ENCODE results near the gene PSMA7.

The PSMA7 gene

DNA sequence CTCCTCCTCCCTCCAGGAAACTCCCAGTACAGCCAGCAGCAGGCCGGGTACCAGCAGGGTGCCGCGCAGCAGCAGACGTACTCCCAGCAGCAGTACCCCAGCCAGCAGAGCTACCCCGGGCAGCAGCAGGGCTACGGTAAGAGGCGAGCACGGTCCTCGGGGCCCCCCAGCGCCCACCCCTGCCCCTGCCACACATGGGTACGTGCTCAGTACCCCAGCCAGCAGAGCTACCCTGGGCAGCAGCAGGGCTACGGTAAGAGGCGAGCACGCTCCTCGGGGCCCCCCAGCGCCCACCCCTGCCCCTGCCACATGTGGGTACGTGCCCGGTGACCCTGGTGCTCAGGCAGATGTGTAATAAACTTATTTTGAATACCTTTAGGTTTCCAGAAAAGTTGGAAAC lies 29.5 kb upstream of the PSMA7 start:
- no peak for DNase-seq (ENCODE audit: low read depth in 1 of 2, low spot score in 1 of 2)

DNA sequence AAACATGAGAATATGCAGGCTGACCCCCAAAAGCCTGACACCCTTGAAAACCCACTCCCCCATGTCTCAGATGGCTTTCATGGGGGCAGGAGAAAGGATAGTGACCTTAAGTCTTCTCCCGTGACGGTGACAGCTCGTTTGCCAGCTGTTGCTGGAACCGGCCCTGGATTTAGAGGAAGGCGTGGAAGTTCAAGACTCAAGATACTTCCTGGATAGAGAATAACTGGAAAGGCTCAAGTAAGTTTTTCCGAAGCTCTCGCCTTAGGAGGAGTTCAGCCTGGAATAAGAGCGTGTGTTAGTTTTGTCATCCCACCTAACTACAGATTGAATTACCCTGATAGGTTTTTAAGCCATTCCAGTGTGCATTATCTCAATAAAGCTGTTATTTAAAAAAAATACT lies 28.1 kb upstream of the PSMA7 start:
- no peak for DNase-seq (ENCODE audit: low read depth in 1 of 2, low spot score in 1 of 2)

DNA sequence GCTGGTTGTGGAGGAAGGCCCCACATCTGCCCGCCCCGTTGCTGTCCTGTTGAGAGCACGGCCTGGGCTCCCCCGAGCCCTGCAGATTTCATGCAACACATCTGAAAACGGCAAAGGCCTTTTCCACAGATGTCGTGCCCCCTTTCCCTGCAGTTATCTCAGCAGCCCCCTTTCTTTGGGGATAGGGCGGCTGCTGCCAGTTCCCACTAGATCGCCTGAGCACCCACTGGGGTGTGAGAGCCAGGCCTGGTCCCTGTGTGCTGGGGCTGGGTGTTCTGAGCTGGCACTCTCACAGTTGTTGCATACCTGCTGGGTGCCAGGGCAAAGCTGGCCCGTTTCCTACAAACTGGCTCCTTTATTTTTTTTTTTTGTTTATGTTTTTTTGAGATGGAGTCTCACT lies 27.3 kb upstream of the PSMA7 start:
- DNase-seq (ENCODE audit: low read depth in 1 of 2, low spot score in 1 of 2): no peak

DNA sequence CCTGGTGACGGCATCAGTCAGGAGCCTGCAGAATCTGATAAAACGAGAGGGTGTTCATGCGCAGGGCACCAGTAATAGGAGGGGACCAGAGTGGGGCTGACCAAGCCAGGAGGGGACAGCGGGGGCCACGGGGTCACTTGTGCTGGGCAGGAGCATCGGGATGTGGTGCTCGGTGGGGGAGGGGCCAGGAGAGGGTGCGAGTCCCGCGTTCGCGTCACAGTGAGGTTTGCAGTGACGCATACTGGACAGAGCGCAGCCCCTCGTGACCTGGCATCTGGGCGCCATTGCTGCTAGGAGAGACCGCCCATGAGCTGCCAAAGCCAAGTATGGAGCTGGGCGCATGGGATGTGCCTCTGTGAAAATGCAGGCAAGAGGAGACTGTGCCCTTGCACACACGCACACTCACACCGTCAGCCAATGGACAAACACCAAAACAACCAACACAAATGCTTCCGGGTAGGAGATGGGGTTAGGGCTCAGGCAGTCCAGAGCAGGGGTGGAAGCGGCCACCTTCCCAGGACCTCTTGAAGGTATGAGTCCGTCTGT lies 25.8 kb upstream of the PSMA7 start:
- DNase-seq (ENCODE audit: low read depth in 1 of 2, low spot score in 1 of 2): no peak

DNA sequence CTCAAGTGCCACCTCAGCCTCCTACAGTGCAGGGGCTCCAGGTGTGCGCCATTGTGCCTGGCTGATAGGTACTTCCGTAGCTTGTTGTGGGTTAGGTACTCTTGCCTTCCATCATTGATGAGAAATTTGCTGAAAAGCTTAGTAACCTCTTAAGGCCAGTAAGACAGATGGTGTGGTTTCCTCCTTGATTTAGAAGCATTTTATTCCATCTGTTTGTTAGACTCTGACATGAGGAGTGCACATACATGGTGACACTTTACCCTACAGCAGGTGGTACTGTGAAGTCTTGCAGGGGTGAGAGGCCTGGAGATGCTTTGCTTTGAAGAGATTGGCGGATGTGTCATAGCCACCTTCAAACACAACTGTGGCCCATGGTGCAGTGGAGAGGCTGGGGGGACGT lies 24.9 kb upstream of the PSMA7 start:
- no peak for DNase-seq (ENCODE audit: low read depth in 1 of 2, low spot score in 1 of 2)

DNA sequence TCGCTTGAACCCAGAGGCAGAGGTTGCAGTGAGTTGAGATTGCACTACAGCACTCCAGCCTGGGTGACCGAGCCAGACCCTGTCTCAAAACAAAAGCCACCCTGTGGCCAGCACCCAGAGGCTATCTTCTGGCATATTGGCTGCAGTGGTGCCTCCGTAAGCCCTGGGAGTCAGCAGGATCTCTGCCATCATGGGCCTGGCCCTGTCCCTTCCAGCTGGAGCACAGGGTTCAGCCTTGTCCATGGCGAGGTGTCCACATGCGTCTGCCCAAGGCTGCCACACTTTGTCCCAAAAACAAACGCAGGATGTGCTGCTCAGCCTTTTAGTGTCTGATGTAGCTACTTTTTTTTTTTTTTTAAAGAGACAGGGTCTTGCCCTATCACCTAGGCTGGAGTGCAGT lies 24.3 kb upstream of the PSMA7 start:
- DNase-seq (ENCODE audit: low read depth in 1 of 2, low spot score in 1 of 2): no peak

DNA sequence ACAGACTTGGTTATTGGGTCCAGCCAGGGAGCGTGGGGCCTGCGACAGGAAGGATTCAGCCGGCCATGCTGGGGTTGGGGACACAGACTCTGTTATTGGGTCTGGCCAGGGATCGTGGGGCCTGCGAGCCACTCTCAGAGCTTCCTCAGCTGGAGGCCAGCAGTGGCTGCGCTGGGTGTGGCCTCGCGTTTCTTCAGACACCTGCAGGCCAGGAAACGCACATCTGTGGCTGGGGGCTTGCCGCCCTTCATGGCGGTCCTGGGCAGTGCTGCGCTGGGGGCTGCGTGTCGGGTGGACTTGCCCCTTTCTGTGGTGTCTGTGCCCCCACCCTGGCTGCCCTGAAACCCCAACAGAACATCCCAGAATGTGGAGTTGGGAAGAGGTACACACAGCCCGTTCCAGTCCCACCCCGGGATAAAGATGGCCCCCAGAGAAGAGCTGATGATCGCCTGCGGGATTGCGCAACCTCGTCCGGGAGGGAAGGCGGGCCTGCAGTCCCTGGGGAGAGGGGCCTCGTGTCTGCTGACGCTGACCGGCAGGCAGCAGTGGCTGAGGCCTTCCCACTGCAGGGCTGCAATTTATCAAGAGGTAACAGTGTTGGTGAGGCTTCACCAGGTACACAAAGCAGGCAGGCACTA lies 22.7 kb upstream of the PSMA7 start:
- DNase-seq (ENCODE audit: low read depth in 1 of 2, low spot score in 1 of 2): no peak

DNA sequence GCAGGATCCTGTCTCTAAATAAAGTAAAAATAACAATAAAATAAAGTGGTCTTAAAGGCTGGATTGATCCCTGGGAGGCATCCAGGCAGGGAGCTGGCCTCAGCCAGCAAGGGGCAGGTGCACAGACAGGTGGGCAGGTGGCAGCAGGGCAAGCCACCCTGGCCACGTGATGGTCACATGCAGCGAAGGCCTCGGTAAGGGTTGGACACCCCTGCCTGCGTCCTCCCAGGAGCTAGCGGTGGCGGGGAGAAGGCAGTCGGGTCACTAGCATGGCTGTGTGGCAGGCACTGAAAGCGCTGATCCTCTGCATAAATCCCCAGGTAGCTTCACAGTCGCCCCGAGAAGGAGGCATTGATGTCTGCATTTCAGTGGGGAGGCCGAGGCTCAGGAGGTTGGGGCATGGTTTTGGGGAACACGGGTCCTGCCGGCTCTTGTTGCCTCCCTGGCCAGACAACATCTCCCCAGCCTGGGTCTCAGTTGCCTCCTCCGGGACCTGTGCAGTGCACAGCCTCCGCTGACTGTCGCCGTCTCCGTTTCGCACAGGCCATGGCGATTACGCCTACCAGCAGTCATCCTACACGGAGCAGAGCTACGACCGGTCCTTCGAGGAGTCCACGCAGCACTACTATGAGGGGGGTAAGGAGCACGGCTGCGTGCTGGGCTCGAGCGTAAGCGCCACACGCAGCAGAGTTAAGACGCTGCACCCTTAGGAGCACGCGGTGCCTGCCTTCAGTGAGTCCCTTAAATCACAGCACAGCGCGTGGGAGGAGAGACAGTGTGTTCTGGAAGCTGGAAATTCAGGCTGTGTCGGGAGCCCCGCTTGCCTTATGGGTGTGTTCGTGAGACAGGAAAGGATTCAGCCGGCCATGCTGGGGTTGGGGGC lies 21.9 kb upstream of the PSMA7 start:
- DNase-seq (ENCODE audit: low read depth in 1 of 2, low spot score in 1 of 2): no peak

DNA sequence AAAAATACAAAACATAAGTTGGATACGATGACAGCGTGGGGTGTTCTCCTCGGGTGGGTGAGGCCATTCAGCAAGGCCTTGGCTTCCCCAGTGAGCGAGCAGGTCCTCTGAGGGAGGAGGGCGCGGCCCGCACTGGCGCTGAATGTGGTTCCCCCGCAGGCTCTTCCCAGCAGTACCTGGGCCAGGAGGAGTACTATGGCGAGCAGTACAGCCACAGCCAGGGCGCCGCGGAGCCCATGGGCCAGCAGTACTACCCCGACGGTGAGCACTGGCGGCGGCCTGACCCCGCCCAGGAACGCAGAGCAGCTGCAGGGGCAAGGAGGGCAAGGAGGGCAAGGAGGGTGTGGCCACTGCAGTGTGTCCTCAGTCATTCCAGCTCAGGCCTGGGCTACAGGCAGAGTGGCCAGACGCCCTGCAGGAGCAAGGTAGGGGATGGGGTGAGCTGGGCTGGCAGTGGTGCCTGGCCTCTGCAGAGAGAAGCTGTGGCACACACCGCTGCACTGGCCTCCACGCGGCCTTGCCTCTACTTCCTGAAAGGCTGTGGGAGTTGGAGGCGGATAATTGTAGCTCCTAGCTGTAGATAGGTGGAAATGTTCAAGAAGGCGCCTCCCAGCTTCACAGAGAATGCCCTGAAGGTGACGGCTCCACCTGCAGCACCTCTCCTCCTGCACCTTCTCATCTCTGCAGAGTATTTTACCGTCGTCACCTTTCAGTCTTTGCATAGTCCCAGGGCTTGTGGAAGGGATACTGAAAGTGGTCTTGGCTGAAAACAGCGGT lies 21.0 kb upstream of the PSMA7 start:
- no peak for DNase-seq (ENCODE audit: low read depth in 1 of 2, low spot score in 1 of 2)

DNA sequence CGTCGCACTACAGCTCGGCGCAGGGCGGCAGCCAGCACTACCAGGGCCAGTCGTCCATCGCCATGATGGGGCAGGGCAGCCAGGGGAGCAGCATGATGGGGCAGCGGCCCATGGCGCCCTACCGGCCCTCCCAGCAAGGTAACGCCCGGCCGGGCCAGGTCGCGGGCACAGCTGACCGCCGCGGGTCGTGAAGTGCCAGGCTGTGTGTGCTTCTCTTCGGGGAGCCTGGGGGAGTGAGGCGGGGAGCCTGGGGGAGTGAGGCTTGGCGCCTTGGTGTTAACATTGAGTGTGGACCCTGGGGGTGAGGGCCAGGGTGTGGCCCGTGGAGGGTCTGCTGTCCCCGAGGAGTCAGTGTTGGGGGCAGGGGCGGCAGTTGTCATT lies 20.3 kb upstream of the PSMA7 start:
- no peak for DNase-seq (ENCODE audit: low read depth in 1 of 2, low spot score in 1 of 2)

DNA sequence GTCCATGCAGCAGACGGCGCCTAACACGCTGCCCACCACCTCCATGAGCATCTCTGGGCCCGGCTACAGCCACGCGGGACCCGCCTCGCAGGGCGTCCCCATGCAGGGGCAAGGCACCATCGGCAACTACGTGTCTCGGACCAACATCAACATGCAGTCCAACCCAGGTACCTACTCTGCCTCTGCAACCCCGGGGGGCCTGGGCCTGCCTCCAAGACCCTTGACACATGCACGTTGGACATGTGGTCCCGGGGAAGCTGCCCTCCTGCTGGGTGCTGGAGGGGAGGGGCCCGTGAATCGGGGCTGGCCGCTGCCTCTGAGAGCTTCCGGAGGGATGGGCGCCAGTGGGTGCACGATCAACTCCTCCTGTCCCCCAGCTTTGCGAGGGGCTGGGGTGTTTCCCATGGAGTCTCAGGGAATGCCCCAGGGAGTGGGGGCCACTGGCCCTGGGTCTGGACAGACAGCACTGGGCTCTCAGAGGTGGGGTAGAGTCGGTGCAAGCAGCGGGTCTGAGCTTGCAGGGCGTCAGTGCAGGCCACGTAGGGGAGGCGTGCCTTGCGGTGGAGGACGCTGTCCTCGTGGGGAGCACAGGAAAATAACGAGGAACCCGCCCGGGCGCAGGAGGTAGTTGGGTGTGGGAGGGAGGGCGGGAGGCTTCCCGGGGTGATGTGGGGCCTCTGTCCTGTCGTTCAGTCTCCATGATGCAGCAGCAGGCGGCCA lies 19.7 kb upstream of the PSMA7 start:
- no peak for DNase-seq (ENCODE audit: low read depth in 1 of 2, low spot score in 1 of 2)

DNA sequence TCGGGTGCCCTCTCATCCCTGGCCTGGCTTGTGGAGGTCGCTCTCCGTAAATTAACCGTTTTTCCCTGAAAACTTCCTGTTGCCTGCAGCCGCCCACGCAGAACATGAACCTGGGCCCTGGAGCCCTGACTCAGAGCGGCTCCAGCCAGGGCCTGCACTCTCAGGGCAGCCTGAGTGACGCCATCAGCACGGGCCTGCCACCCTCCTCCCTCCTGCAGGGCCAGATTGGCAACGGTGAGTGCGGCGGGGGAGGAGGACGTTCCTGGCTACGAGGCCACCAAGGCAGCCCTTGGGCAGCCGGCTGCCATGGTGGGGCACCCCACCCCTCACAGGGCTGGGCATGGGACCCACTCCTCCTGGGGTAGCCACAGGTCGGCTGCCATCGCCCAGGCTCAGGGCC lies 18.2 kb upstream of the PSMA7 start:
- DNase-seq (ENCODE audit: low read depth in 1 of 2, low spot score in 1 of 2): no peak

DNA sequence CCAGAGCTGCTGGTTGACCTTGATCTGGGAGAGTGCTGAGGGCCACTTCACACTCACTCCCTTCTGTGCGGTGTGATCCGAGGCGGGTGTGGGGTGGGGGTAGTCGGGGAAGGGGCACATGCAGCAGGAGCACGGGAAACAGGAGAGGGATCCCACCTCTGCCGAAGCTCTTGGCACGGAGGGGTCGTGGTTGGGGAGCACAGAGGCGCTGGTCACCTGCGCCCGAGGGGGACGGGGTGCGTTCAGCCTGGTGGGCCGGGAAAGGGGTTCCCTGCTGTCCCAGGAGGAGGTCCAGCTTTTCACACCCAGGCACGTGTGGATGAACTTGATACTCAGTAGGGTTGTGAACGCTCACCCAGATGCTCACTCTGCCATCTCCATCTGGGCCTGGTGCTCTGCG lies 17.7 kb upstream of the PSMA7 start:
- no peak for DNase-seq (ENCODE audit: low read depth in 1 of 2, low spot score in 1 of 2)

DNA sequence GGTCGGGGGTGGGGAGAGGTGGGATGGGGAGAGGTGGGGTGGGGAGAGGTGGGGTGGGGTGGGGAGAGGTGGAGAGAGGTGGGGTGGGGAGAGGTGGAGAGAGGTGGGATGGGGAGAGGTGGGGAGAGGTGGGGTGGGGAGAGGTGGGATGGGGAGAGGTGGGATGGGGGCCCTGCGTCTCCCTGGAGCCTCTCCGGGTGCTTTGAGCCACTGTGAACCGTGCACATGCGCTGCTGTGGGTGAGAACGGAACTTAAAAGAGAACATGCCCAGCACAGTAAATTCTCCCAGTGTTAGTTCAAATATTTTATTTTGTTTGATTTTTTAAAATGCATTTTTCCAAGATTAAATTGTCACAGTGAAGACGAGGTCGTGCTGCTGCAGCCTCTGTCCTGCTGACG lies 17.1 kb upstream of the PSMA7 start:
- DNase-seq (ENCODE audit: low read depth in 1 of 2, low spot score in 1 of 2): no peak

DNA sequence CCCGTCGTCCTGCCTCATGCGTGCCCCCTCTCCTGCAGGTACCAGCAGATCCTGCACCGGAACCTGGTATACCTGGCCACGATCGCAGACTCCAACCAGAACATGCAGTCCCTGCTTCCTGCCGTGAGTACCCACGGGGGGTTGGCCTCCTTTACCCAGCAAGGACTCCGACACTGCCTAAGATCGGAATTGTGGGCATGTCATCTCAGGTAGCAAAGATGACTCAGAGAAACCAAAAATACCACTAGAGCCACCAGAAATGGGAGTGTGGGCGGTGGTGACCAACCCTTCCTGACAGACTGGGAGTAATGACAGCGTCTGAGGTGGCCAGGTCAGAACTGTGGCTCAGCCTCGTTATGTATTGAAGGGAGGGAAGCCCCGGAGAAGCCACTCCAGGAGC lies 16.6 kb upstream of the PSMA7 start:
- DNase-seq (ENCODE audit: low read depth in 1 of 2, low spot score in 1 of 2): peak; percentile 18 to 41

DNA sequence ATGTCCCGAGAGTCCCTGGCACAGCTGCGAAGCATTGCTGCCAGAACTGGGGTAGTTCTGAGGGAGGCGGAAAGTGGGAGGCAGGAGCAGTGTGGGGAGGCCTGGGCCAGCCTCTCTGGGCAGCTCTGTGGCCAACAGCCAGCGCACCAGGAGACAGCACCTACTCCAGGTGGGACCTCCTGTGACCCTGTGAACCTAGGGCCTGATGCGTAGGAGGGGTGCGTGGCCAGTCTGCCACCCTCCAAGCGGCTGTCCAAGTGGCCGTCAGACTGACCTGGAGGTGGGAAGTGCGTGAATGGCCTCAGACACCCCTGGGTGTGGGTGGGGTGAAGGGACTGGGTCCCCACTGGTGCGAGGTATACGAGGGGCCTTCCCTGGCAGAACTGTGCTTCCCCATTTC lies 15.9 kb upstream of the PSMA7 start:
- no peak for DNase-seq (ENCODE audit: low read depth in 1 of 2, low spot score in 1 of 2)

DNA sequence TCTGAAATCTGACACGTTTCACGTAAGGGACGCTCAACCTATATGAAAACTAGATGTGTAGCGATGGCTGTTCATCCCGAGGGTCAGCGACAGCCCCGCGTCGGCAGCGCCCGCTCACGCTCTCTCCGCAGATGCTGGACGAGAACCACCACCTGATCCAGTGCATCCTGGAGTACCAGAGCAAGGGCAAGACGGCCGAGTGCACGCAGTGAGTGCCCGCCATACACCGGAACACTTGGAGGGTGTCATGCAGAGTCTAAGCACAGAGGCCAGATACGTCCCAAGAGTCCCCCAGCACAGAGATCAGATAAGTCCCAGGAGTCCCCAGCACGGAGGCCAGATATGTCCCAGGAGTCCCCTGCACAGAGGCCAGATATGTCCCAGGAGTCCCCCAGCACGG lies 15.3 kb upstream of the PSMA7 start:
- DNase-seq (ENCODE audit: low read depth in 1 of 2, low spot score in 1 of 2): no peak

DNA sequence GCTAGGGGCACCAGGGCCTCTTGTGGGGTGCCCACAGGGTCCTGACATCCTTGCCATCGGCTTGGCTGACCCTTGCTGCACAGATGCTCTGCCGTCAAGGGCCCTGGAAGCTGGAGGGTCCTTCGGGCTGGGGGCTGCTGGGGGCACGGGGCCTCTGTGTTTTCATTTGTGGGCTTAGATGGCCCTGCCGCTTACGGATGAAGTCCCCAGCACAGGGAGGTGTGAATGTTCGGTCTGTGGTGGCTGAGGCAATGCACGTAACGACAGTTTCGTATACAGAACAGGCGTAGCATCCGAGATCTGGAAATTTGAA lies 14.8 kb upstream of the PSMA7 start:
- DNase-seq (ENCODE audit: low read depth in 1 of 2, low spot score in 1 of 2): no peak

DNA sequence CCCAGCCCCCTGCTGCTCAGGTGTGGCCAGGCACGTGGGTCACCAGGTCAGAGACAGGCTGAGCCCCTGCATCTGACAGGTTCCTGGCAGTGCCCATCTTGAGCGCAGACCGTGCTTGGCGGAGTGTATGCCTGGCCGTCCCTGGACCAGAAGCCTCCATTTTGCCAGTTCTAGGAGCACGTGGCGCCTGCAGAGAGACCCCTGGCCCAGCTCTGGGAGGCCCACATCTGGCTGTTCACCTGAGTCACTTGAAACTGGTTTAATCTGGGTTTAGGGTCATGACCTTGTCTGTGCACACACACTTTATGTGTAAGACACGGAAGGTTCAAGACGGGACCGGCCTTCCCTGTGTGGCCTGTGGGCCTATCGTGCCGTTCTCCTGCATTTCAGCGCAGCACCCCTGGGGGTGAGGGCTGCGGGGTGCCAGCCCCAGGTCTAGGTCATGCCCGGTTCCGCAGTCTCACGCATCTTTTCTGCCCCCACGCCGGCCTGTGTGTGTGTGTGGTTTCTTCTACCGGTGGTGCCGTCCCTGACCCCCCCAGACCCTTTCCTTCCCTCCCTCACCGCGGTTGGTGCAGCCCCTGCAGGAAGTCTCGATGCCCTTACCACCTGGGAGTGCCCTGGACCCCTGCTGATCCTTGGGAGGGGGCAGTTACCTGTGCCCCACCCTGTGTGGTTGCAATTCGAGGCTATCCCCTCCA lies 14.3 kb upstream of the PSMA7 start:
- no peak for DNase-seq (ENCODE audit: low read depth in 1 of 2, low spot score in 1 of 2)

DNA sequence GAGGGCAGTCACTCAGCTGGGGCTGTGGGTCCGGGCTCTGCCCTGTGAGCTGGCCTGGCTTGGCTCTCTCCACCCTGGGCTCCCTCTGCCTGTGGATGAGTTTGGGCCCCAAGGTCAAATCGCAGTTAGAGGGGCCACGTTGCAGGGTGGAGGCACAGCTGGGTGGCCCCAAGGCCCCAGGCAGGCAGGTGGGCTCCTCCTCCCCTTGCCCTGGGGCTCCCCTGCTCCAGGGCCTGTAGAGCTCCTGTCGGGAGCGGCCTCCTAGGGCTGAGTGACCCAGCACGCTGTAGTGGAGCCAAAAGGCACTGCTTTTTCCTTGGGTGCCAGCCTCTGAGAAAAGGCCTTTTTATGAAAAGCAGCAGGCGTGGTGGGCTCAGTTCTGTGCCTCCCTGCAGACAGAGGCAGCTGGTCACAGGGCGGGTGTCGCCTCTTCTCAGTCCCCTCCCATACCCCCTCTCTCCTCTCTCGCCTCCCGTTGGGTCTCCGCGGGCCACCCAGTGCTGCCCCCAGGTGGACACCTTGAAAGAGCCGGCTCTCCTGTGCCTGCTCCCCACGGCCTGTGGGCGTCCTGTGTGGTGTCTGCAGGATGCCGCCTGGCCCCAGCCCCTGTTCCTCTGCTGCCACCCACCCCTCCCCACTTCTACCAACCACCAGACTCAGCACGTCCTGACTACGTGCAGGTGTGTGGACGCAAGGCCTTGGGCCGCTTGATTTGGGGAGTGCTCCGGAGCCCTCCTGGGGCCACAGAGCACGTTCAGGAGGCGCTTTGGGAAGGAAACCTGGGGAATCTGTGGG lies 13.6 kb upstream of the PSMA7 start:
- peak; percentile 46 to 48 for DNase-seq (ENCODE audit: low read depth in 1 of 2, low spot score in 1 of 2)
